HepG2 (cell line): ENCODE results near the gene STAP2. TPM values are rescaled to one million over a fixed set of nuclear protein-coding genes. Genes with fewer than 3 reads are reported as not detected.
A peak's percentile ranks its signal among the peaks of the same experiment; 100 is the strongest.

Experiments used
- GLI4 ChIP-seq: sonication (generic); formaldehyde crosslinking; IDR thresholded peaks from 2 replicates; pipeline ENCODE4 v1.5.1; 2020; ENCODE audit warnings: missing genetic modification reagents, mild to moderate bottlenecking, moderate library complexity, borderline replicate concordance
- NCOR1 ChIP-seq: fragments of 200-600 bp; sonication (generic); IDR thresholded peaks from 2 replicates; pipeline ENCODE4 v1.7.0; 2017; ENCODE audit warnings: antibody characterized with exemption, low read length, borderline replicate concordance
- ZFP36 ChIP-seq: fragments of 150-350 bp; IDR thresholded peaks from 2 replicates; pipeline ENCODE4 v1.6.1; 2018; ENCODE audit warnings: borderline replicate concordance, low read length, low read depth; ENCODE audit not compliant: partially characterized antibody
- ZNF460 ChIP-seq: sonication (generic); formaldehyde crosslinking; IDR thresholded peaks from 2 replicates; pipeline ENCODE4 v1.5.1; 2020; ENCODE audit warnings: missing genetic modification reagents, mild to moderate bottlenecking, borderline replicate concordance
- ZNF746 ChIP-seq: sonication (generic); formaldehyde crosslinking; IDR thresholded peaks from 2 replicates; pipeline ENCODE4 v1.8.0; 2022; ENCODE audit warnings: mild to moderate bottlenecking, missing genetic modification reagents
- ZNF781 ChIP-seq: sonication (generic); formaldehyde crosslinking; IDR thresholded peaks from 2 replicates; pipeline ENCODE4 v1.5.1; 2020; ENCODE audit warnings: borderline replicate concordance, mild to moderate bottlenecking, missing genetic modification reagents; ENCODE audit errors: not compliant biosample characterization
- ZNF83 ChIP-seq: sonication (generic); formaldehyde crosslinking; IDR thresholded peaks from 2 replicates; pipeline ENCODE4 v1.4.0; 2020; ENCODE audit warnings: missing genetic modification reagents, mild to moderate bottlenecking, borderline replicate concordance
- polyA plus RNA-seq, 8 experiments: library from polyadenylated mRNA; depleted of rRNA in 3 of 8; stranded (reverse) in 7 of 8; unstranded in 1 of 8; fragments of >200 nt; fragmentation: Illumina TruSeq in 4 of 8; extraction: Trizol in 4 of 8; gene quantifications; 2 replicates each; pipeline versions ENCODE4 v1.2.1 to v1.2.3, GENCODE V29; 2011 to 2016; ENCODE audit warnings: low read depth in 4 of 8, missing spikeins in 1 of 8, mixed read lengths in 1 of 8; ENCODE audit not compliant: insufficient read depth in 1 of 8
- total RNA-seq, 5 experiments: library from RNA; depleted of rRNA; stranded (reverse); fragments of >200 nt; fragmentation: Illumina TruSeq; extraction: Trizol; gene quantifications; 2 replicates each; pipeline ENCODE4 v1.2.3, GENCODE V29; 2016; ENCODE audit warnings: low read depth in 1 of 5
- TF ChIP-seq, protein P1 (sequence below): sonication (generic); formaldehyde crosslinking; conservative IDR thresholded peaks from 2 replicates; pipeline ENCODE4 v1.5.0; 2020; ENCODE audit warnings: missing genetic modification reagents
- TF ChIP-seq, protein P2 (sequence below): sonication (generic); formaldehyde crosslinking; IDR thresholded peaks from 2 replicates; pipeline ENCODE4 v1.5.1; 2020; ENCODE audit warnings: missing genetic modification reagents, mild to moderate bottlenecking, borderline replicate concordance
- TF ChIP-seq, protein P3 (sequence below): sonication (generic); formaldehyde crosslinking; IDR thresholded peaks from 2 replicates; pipeline ENCODE4 v1.5.1; 2020; ENCODE audit warnings: mild to moderate bottlenecking, missing genetic modification reagents
- TF ChIP-seq, protein P4 (sequence below): sonication (generic); formaldehyde crosslinking; IDR thresholded peaks from one replicate; pipeline ENCODE4 v1.5.1; 2020; ENCODE audit warnings: mild to moderate bottlenecking, missing genetic modification reagents; ENCODE audit errors: not compliant biosample characterization
- TF ChIP-seq, protein P5 (sequence below): sonication (generic); formaldehyde crosslinking; IDR thresholded peaks from 2 replicates; pipeline ENCODE4 v1.8.0; 2022; ENCODE audit warnings: missing genetic modification reagents, mild to moderate bottlenecking, borderline replicate concordance

STAP2 gene
- total and polyA plus RNA-seq, 2 of the 13 experiments (the other 11 are each of a cell fraction or from before 2014, with no cell fraction given) = 39.0 to 43.7 TPM

DNA sequence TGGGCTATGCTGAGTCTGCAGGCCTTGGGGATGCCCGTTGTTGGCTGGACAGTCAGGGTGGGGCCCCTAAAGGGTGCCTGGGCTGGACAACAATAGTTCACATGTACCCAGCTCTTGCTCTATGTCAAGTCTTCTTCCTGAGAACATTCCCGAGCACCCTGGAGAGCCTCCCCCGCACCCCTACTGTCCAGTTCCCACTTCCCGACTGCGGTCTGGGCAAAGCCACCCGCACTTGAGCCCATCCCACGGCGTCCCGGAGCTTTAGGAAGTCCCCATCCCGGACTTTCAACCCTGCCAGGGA lies 3.6 kb upstream of the STAP2 start (continued):
- TF ChIP-seq, protein P1, sequence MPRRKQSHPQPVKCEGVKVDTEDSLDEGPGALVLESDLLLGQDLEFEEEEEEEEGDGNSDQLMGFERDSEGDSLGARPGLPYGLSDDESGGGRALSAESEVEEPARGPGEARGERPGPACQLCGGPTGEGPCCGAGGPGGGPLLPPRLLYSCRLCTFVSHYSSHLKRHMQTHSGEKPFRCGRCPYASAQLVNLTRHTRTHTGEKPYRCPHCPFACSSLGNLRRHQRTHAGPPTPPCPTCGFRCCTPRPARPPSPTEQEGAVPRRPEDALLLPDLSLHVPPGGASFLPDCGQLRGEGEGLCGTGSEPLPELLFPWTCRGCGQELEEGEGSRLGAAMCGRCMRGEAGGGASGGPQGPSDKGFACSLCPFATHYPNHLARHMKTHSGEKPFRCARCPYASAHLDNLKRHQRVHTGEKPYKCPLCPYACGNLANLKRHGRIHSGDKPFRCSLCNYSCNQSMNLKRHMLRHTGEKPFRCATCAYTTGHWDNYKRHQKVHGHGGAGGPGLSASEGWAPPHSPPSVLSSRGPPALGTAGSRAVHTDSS (CRISPR knock-in tag) = no peak
- TF ChIP-seq ZFP36 (no peak), NCOR1 (0 out of 2 replicates have a peak, but pooled peaks have one; percentile 35), GLI4 (CRISPR knock-in tag) (0 out of 2 replicates have a peak, but pooled peaks have one; percentile 1), ZNF781 (CRISPR knock-in tag) (peak; percentile 22), ZNF83 (CRISPR knock-in tag) (no peak), ZNF746 (no peak), ZNF460 (CRISPR knock-in tag) (peak; percentile 14; the same call in 1 of the 2 replicates)
- TF ChIP-seq, protein P2, sequence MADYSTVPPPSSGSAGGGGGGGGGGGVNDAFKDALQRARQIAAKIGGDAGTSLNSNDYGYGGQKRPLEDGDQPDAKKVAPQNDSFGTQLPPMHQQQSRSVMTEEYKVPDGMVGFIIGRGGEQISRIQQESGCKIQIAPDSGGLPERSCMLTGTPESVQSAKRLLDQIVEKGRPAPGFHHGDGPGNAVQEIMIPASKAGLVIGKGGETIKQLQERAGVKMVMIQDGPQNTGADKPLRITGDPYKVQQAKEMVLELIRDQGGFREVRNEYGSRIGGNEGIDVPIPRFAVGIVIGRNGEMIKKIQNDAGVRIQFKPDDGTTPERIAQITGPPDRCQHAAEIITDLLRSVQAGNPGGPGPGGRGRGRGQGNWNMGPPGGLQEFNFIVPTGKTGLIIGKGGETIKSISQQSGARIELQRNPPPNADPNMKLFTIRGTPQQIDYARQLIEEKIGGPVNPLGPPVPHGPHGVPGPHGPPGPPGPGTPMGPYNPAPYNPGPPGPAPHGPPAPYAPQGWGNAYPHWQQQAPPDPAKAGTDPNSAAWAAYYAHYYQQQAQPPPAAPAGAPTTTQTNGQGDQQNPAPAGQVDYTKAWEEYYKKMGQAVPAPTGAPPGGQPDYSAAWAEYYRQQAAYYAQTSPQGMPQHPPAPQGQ (CRISPR knock-in tag) = no peak
- TF ChIP-seq, protein P3, sequence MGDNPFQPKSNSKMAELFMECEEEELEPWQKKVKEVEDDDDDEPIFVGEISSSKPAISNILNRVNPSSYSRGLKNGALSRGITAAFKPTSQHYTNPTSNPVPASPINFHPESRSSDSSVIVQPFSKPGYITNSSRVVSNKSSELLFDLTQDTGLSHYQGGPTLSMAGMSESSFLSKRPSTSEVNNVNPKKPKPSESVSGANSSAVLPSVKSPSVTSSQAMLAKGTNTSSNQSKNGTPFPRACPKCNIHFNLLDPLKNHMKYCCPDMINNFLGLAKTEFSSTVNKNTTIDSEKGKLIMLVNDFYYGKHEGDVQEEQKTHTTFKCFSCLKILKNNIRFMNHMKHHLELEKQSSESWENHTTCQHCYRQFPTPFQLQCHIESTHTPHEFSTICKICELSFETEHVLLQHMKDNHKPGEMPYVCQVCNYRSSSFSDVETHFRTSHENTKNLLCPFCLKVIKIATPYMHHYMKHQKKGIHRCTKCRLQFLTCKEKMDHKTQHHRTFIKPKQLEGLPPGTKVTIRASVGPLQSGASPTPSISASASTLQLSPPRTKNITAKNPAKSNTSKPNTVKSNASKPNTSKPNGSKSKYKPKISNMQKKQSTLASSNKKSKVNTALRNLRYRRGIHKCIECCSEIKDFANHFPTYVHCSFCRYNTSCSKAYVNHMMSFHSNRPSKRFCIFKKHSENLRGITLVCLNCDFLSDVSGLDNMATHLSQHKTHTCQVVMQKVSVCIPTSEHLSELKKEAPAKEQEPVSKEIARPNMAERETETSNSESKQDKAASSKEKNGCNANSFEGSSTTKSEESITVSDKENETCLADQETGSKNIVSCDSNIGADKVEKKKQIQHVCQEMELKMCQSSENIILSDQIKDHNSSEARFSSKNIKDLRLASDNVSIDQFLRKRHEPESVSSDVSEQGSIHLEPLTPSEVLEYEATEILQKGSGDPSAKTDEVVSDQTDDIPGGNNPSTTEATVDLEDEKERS (CRISPR knock-in tag) = 0 out of 2 replicates have a peak, but pooled peaks have one; percentile 10
- TF ChIP-seq, protein P4, sequence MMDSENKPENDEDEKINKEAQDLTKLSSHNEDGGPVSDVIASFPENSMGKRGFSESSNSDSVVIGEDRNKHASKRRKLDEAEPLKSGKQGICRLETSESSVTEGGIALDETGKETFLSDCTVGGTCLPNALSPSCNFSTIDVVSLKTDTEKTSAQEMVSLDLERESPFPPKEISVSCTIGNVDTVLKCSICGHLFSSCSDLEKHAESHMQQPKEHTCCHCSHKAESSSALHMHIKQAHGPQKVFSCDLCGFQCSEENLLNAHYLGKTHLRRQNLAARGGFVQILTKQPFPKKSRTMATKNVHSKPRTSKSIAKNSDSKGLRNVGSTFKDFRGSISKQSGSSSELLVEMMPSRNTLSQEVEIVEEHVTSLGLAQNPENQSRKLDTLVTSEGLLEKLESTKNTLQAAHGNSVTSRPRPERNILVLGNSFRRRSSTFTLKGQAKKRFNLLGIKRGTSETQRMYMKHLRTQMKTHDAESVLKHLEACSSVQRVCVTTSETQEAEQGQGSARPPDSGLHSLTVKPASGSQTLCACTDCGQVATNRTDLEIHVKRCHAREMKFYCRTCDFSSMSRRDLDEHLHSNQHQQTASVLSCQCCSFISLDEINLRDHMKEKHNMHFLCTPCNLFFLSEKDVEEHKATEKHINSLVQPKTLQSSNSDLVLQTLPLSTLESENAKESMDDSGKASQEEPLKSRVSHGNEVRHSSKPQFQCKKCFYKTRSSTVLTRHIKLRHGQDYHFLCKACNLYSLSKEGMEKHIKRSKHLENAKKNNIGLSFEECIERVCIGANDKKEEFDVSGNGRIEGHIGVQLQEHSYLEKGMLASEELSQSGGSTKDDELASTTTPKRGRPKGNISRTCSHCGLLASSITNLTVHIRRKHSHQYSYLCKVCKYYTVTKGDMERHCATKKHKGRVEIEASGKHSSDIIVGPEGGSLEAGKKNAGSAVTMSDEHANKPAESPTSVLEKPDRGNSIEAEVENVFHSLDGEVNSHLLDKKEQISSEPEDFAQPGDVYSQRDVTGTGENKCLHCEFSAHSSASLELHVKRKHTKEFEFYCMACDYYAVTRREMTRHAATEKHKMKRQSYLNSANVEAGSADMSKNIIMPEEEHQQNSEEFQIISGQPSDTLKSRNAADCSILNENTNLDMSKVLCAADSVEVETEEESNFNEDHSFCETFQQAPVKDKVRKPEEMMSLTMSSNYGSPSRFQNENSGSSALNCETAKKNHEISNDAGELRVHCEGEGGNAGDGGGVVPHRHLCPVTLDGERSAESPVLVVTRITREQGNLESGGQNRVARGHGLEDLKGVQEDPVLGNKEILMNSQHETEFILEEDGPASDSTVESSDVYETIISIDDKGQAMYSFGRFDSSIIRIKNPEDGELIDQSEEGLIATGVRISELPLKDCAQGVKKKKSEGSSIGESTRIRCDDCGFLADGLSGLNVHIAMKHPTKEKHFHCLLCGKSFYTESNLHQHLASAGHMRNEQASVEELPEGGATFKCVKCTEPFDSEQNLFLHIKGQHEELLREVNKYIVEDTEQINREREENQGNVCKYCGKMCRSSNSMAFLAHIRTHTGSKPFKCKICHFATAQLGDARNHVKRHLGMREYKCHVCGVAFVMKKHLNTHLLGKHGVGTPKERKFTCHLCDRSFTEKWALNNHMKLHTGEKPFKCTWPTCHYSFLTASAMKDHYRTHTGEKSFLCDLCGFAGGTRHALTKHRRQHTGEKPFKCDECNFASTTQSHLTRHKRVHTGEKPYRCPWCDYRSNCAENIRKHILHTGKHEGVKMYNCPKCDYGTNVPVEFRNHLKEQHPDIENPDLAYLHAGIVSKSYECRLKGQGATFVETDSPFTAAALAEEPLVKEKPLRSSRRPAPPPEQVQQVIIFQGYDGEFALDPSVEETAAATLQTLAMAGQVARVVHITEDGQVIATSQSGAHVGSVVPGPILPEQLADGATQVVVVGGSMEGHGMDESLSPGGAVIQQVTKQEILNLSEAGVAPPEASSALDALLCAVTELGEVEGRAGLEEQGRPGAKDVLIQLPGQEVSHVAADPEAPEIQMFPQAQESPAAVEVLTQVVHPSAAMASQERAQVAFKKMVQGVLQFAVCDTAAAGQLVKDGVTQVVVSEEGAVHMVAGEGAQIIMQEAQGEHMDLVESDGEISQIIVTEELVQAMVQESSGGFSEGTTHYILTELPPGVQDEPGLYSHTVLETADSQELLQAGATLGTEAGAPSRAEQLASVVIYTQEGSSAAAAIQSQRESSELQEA (CRISPR knock-in tag) = no peak
- TF ChIP-seq, protein P5, sequence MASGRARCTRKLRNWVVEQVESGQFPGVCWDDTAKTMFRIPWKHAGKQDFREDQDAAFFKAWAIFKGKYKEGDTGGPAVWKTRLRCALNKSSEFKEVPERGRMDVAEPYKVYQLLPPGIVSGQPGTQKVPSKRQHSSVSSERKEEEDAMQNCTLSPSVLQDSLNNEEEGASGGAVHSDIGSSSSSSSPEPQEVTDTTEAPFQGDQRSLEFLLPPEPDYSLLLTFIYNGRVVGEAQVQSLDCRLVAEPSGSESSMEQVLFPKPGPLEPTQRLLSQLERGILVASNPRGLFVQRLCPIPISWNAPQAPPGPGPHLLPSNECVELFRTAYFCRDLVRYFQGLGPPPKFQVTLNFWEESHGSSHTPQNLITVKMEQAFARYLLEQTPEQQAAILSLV (CRISPR knock-in tag) = no peak
